DND-41 (cell line): Measurements from ENCODE around the gene SERTAD2.

Experiments used
- EZH2 ChIP-seq: IDR thresholded peaks from 3 replicates; pipeline ENCODE4 v1.6.1; 2012; ENCODE audit warnings: borderline replicate concordance, low read depth, mild to moderate bottlenecking, moderate library complexity, low read length, inconsistent platforms; ENCODE audit not compliant: severe bottlenecking
- TF ChIP-seq, protein P1 (sequence below): IDR thresholded peaks from 2 replicates; pipeline ENCODE4 v1.5.1; 2012; ENCODE audit warnings: borderline replicate concordance, low read length, moderate library complexity, mild to moderate bottlenecking; ENCODE audit not compliant: poor library complexity, severe bottlenecking; ENCODE audit errors: extremely low read depth

DNA sequence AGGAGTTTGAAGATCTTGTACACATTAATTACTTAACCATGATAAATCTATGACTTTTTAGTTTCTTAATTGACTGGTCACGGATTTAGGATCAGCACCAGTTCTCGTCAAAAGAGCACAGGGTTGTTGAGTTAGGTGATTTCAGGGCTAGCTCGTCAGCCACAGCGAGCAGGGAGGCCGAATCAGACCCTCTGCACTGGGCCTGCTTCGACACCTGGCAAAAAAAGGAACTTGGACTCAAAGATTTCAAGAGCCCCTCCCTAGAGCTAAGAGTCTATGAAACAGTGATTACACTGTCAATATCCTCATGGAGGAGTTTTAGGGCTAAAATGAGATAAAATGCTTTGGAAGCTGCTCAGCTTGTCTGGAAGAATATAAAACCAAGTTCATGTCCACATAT is 4.6 kb upstream of the SERTAD2 start:
- TF ChIP-seq, protein P1, sequence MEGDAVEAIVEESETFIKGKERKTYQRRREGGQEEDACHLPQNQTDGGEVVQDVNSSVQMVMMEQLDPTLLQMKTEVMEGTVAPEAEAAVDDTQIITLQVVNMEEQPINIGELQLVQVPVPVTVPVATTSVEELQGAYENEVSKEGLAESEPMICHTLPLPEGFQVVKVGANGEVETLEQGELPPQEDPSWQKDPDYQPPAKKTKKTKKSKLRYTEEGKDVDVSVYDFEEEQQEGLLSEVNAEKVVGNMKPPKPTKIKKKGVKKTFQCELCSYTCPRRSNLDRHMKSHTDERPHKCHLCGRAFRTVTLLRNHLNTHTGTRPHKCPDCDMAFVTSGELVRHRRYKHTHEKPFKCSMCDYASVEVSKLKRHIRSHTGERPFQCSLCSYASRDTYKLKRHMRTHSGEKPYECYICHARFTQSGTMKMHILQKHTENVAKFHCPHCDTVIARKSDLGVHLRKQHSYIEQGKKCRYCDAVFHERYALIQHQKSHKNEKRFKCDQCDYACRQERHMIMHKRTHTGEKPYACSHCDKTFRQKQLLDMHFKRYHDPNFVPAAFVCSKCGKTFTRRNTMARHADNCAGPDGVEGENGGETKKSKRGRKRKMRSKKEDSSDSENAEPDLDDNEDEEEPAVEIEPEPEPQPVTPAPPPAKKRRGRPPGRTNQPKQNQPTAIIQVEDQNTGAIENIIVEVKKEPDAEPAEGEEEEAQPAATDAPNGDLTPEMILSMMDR: no peak
- no peak for TF ChIP-seq EZH2
